Parathyroid adenoma (tissue), 2 donors: ENCODE results near the gene PACRG.

Experiments
- H2AFZ ChIP-seq: fragments of 300-600 bp; sonication (generic); one replicate; pipeline ENCODE4 v1.7.0; 2017; ENCODE audit warnings: antibody characterized with exemption, mild to moderate bottlenecking
- H3K27ac ChIP-seq: fragments of 300-600 bp; sonication (generic); one replicate; pipeline ENCODE4 v1.7.0; 2017
- H3K27me3 ChIP-seq: fragments of 300-600 bp; sonication (generic); one replicate; pipeline ENCODE4 v1.7.0; 2017; ENCODE audit warnings: low read length; ENCODE audit not compliant: control insufficient read depth, insufficient read depth
- H3K36me3 ChIP-seq: fragments of 300-600 bp; sonication (generic); one replicate; pipeline ENCODE4 v1.7.0; 2017; ENCODE audit warnings: low read length; ENCODE audit not compliant: control insufficient read depth, insufficient read depth
- H3K4me1 ChIP-seq: fragments of 300-600 bp; sonication (generic); one replicate; pipeline ENCODE4 v1.7.0; 2017; ENCODE audit warnings: control low read depth
- H3K4me2 ChIP-seq: fragments of 300-600 bp; sonication (generic); one replicate; pipeline ENCODE4 v1.7.0; 2017; ENCODE audit warnings: low read length
- H3K4me3 ChIP-seq: fragments of 300-600 bp; sonication (generic); one replicate; pipeline ENCODE4 v1.7.0; 2017; ENCODE audit warnings: low read depth, low read length
- H3K79me2 ChIP-seq: fragments of 300-600 bp; sonication (generic); one replicate; pipeline ENCODE4 v1.7.0; 2017; ENCODE audit warnings: control low read depth
- H3K9ac ChIP-seq: fragments of 300-600 bp; sonication (generic); one replicate; pipeline ENCODE4 v1.7.0; 2017; ENCODE audit warnings: mild to moderate bottlenecking
- H3K9me3 ChIP-seq: fragments of 300-600 bp; sonication (generic); one replicate; pipeline ENCODE4 v1.7.0; 2017; ENCODE audit warnings: low read length; ENCODE audit not compliant: control insufficient read depth
- TF ChIP-seq, protein P1 (sequence below): fragments of 300-600 bp; sonication (generic); IDR thresholded peaks from one replicate; pipeline ENCODE4 v1.7.0; 2017; ENCODE audit warnings: antibody characterized with exemption, mild to moderate bottlenecking
- donor health status: primary hyperparathyroidism.

The PACRG gene

DNA sequence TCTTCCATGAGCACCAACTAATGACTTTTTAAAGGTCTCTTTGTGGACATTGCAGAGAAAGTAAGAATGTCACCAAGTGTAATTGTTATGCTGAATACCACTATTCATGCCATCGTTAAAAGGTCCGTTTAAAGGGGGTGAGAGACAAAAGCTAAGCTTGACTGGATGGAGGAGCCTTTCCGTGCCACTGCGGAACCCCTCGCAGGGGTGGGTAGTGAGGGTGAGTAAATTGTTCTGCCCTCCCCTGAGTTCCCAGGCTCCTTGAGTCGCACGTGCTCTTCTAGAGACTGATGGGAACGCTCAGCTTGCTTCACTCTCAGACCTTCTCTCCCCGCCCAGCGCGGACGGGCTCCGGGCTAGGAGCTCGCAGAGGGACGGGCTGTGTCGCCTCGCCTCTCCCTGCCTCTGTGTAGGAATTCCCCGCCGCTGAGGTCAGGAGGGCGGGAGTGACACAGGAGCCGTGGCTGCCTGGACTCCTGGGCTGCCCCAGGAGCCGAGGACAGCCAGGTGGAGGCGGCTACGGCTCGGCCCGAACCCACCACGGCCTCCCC is 371.9 kb downstream of the PACRG start:
- TF ChIP-seq, protein P1, sequence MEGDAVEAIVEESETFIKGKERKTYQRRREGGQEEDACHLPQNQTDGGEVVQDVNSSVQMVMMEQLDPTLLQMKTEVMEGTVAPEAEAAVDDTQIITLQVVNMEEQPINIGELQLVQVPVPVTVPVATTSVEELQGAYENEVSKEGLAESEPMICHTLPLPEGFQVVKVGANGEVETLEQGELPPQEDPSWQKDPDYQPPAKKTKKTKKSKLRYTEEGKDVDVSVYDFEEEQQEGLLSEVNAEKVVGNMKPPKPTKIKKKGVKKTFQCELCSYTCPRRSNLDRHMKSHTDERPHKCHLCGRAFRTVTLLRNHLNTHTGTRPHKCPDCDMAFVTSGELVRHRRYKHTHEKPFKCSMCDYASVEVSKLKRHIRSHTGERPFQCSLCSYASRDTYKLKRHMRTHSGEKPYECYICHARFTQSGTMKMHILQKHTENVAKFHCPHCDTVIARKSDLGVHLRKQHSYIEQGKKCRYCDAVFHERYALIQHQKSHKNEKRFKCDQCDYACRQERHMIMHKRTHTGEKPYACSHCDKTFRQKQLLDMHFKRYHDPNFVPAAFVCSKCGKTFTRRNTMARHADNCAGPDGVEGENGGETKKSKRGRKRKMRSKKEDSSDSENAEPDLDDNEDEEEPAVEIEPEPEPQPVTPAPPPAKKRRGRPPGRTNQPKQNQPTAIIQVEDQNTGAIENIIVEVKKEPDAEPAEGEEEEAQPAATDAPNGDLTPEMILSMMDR, result no peak
- Histone ChIP-seq H3K4me3 (no peak overlapping the region), H3K36me3 (no peaks in the 10 kb centered on the region), H3K79me2 (no peaks in the 10 kb centered on the region), H3K27me3 (no peaks in the 10 kb centered on the region), H3K9ac (no peak overlapping the region), H3K9me3 (no peaks in the 10 kb centered on the region), H3K4me2 (no peak overlapping the region), H3K4me1 (no peaks in the 10 kb centered on the region), H3K27ac (no peak overlapping the region), H2AFZ (no peak overlapping the region)

DNA sequence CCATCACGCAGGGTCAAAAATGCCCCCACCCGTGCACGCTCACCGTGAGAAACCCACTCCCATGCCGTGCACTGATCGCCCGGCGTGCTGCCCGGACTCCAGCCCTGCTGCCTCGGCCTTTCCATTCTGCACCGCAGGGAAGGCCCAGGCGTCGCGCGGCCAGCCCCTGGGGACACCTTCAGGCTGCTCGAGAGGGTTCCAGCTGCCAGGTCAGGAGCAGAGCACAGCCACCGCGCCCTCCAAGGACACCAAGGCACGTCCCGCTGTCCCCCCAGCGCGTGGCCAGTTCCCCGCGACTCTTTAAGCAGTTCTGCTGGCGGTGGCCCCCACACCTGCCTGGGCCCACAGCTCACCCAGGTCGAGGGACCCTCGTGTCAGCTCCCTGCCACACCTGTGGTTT is 372.5 kb downstream of the PACRG start:
- TF ChIP-seq, protein P1, result no peak
- no peak overlapping the region for H3K4me3 ChIP-seq
- no peaks in the 10 kb centered on the region for H3K79me2 ChIP-seq
- no peak overlapping the region for H3K27ac ChIP-seq
- no peak overlapping the region for H3K9ac ChIP-seq
- H3K4me1 ChIP-seq, result no peaks in the 10 kb centered on the region
- H2AFZ ChIP-seq, result no peak overlapping the region
- no peaks in the 10 kb centered on the region for H3K36me3 ChIP-seq
- no peaks in the 10 kb centered on the region for H3K27me3 ChIP-seq
- no peaks in the 10 kb centered on the region for H3K9me3 ChIP-seq
- no peak overlapping the region for H3K4me2 ChIP-seq

DNA sequence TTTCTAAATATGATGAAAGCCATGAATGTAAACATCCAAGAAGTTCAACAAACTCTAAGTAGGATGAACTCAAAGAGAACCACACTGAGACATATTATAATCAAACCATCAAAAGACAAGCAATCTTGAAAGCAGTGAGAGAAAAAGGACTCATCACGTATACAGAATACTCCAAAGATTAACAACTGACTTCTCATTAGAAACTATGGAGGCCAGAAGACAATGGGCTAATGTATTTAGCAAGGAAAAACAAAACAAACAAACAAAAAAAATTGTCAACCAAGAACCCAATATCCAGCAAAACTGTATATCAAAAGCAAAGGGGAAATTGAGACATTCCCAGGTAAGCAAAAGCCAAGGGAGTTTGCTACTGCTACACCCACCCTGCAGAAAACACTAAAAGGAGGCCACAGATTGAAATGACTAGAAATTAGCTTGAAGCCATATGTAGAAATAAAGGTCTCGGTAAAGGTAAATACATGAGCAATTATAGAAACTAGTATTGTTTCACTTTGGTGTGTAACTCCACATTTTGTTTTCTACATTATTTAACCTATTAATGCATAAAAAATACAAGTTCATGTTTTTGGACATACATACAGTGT is 385.7 kb downstream of the PACRG start:
- TF ChIP-seq, protein P1, result no peak
- no peaks in the 10 kb centered on the region for H3K27me3 ChIP-seq
- H3K4me2 ChIP-seq, result no peak overlapping the region
- H3K9me3 ChIP-seq, result no peaks in the 10 kb centered on the region
- H3K36me3 ChIP-seq, result no peaks in the 10 kb centered on the region
- no peak overlapping the region for H3K9ac ChIP-seq
- no peak overlapping the region for H3K27ac ChIP-seq
- H3K4me1 ChIP-seq, result no peaks in the 10 kb centered on the region
- no peaks in the 10 kb centered on the region for H3K79me2 ChIP-seq
- H3K4me3 ChIP-seq, result no peak overlapping the region
- no peak overlapping the region for H2AFZ ChIP-seq

DNA sequence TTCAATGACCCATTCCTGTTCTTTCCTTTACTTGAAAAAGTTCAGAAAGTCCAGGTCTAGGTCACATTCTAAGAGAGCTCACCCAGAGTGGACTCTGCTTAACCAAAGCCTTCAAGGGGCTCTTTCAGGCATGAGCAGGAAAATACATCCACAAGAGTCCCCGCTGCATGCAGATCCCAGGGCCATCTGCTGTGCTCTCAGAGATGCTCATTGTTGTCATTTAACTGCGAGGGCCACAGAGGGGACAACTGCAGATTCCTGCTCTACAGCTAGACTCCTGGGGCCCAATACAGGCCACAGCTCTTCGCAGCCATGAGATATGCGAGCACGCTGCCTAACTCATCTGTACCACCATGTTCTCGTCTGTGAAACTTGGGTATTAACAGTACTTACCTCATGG is 391.2 kb downstream of the PACRG start:
- no peaks in the 10 kb centered on the region for H3K9me3 ChIP-seq
- H3K9ac ChIP-seq, result no peak overlapping the region
- no peak overlapping the region for H3K27ac ChIP-seq
- no peaks in the 10 kb centered on the region for H3K79me2 ChIP-seq
- no peaks in the 10 kb centered on the region for H3K36me3 ChIP-seq
- no peaks in the 10 kb centered on the region for H3K4me1 ChIP-seq
- H3K4me2 ChIP-seq, result no peak overlapping the region
- H2AFZ ChIP-seq, result no peak overlapping the region
- H3K27me3 ChIP-seq, result no peaks in the 10 kb centered on the region
- TF ChIP-seq, protein P1, result no peak
- no peak overlapping the region for H3K4me3 ChIP-seq

DNA sequence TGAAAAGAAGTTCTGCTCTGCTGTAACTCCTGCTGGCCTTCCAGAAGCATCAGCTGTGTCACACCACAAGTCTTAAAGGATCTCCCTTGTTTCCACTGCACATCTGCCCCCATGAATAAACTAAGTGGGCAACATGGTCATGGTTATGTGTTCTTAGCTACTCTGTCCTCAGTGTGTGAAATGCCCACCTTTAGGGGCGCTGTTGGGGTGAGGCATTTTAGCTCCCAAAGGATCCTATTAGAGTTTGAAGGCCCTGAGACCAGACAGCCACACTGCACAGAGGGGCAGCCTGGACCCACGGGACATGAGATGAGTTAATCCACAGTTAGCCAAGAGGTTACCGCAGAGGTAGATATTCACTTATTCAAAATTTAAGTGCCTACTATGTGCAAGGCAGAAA is 392.4 kb downstream of the PACRG start:
- H2AFZ ChIP-seq, result no peak overlapping the region
- no peak overlapping the region for H3K4me3 ChIP-seq
- TF ChIP-seq, protein P1, result no peak
- H3K9ac ChIP-seq, result no peak overlapping the region
- no peaks in the 10 kb centered on the region for H3K4me1 ChIP-seq
- H3K36me3 ChIP-seq, result no peaks in the 10 kb centered on the region
- H3K27ac ChIP-seq, result no peak overlapping the region
- no peaks in the 10 kb centered on the region for H3K9me3 ChIP-seq
- no peaks in the 10 kb centered on the region for H3K79me2 ChIP-seq
- H3K27me3 ChIP-seq, result no peaks in the 10 kb centered on the region
- no peak overlapping the region for H3K4me2 ChIP-seq
